GM19452 (cell line): Measurements from ENCODE around the gene LRRN2.

ENCODE experiments used
- ATAC-seq: cut with Tn5 transposase; IDR thresholded peaks from one replicate; pipeline ENCODE4 v1.9.1; 2021; ENCODE audit not compliant: unreplicated experiment

The LRRN2 gene

DNA sequence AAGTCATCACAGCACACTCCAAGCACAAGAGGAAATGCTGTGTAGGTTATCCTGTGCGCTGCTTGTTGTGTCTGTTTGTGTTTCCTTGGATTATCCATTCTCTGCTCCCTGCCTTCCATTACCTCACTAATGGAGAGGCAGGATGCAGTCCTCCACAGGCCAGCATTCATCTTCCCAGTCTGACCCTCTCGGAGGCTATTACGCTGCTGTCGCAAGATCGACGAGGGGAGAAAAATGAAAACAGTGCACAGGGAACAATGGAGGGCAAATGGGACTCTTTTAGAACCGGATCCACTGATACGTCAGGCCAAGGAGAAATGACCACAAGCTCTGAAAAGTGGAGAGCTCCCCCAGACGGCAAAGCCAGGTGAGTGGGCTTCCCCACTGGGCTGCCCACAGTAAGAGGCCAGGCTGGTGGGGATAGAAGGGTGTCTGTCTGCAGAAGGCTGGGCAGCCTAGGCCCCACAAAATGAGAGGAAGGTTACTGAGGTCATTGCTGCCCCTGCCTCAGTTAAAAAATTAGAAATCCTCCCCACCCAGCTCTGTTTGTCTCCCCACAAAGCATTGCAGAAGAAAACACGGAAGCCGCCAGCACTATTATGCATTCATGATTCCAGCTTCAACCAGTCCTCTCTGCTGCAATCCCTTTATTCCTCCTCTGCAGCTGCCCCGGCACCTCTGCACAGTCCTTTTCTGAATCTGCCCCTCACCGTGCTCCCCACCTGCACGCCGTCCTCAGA, 21.7 kb downstream of the LRRN2 start:
- no peak for ATAC-seq

DNA sequence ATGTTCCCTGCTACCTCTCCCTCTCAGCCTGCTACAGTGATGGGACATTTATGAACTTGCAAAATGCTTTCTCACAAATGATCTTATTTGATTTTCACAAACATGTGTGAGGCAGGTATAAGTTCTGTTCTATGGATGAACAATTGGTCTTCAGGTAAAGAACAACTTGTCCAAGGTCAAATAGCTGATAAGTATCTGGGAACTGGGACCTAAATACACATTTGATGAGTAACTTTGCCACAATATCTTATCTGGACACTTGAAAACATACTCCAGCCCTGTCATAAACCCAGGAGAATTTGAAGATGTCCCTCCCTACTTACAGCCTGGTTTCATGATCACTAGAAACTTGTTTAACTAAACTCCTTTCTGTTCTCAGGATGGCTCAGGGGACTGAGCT, 23.0 kb downstream of the LRRN2 start:
- no peak for ATAC-seq

DNA sequence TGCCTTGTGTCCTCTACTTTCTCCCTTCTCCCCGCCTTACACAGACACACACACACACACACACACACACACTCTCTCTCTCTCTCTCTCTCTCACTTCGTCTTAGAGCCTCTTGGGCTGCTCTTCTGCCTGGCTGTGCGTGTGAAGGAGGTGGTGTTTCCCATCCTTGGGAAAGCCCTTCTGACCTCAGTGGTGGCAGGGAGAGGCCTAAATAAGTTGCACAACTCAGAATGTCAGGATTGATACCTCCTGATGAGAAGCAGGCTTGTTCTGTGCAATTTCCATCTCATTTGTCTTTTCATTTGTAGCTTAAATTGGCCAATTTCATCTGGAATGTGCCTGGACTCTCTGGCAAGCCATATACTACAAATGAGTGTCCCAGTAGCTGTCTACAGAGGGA, 25.0 kb downstream of the LRRN2 start:
- no peak for ATAC-seq

DNA sequence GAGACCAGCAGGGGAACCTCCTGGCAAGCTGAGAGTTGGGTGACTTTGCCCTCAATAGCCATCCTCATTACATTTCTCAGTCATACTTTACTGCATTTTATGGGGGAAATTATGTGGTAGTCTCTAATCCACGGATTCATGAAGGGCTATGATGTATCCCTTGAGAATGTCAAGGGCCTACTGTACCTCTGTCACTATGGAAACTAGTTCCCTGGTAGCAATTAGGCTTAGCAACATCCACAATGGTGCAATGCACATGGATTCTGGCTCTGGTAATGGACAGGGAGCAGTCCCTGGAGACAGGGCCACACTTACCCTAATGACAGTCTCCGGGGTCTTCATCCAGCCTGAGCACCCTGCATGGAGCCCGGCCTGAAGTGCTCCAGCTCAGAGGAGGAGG, 26.5 kb downstream of the LRRN2 start:
- ATAC-seq, result no peak

DNA sequence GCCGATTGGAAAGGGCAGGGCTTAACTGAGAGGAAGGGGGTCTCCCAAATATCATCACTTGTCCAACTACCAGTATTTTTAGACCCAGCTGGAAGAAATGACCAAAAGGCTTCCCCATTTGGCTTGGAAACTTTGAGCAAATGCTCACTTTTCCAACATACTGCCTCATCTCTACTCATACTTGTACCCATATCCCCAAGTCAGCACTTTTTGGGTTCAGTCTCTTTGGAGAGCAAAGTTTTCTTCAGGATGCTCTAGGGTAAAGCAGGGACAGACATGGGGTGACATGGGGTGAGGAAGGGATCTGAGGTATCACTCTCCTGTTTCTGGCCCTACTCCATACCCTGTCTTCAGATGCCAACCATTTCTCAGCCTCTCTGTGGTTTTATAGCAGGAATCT, 27.2 kb downstream of the LRRN2 start:
- no peak for ATAC-seq

DNA sequence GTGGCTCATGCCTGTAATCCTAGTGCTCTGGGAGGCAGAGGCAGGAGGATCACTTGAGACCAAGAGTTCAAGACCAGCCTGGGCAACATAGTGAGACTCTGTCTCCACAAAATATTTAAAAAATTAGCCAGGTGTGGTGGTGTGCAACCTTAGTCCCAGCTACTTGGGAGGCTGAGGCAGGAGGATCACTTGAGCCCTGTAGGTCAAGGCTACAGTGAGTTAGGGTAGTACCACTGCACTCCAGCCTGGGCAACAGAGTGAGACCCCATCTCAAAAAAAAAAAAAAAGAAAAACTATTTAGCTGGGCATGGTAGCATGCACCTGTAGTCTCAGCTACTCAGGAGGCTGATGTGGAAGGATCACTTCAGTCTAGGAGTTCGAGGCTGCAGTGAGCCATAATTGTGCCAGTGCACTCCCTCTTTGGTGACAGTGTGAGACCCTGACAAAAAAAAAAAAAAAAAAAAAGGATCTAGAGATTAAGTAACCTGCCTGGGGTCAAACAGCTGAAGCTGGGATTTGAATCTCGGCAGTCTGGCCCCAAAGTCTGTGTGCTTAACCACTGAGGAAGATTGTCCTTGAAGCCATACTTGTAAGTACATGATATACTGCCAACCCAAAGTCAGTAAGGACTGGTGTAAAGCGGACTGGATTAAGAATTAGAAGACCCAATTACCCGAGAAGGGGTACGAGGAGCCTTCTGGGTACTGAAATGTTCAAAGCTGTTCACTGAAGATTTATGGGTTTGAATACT, 31.8 kb downstream of the LRRN2 start:
- ATAC-seq, result no peak

DNA sequence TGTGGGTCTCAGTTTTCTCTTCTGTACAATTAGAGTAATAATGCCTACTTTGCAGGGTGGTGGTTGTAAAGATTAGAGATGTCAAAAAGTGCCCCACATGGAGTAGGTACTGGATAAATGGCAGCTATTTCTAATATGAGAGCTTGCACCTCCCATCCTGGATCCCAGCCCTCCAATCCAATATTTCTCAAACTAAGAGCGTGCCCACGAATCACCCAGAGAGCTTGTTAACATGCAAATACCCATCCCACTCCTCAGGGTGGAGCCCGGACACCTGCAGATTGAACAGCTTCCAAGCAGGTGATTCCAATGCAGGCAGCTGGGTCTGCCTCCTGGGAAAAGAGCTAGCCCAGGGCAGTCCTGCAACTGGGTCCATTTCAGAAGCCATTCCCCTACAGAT, 33.0 kb downstream of the LRRN2 start:
- ATAC-seq, result no peak

DNA sequence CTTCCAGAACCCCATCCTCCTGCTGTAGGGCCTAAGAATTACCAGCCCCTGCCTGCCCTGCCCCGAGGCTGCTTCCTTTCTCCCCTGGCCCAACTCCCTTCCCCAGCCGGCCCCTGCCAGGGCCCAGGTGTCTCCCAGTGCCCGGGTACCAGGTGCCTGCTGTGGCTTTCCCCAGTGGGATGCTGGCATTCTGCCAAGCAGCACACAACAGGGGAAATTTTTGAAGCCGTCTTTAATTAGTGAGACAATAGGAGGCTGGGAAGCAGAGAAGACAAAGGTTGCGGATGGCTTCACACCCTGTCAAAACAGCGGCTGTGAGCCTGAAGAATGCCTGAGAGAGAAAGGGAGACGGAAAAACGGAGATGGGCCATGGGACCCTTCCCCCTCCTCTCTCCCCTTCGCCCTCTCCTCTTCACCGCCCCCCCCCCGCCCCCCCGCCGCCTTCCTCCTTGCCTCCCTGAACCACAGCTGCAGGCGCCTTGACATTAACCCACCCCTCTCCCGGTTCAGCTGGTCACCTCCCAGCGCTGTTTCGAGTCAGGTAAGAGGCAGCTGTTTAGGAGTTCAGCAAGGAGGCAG, 33.6 kb downstream of the LRRN2 start:
- ATAC-seq, result no peak

DNA sequence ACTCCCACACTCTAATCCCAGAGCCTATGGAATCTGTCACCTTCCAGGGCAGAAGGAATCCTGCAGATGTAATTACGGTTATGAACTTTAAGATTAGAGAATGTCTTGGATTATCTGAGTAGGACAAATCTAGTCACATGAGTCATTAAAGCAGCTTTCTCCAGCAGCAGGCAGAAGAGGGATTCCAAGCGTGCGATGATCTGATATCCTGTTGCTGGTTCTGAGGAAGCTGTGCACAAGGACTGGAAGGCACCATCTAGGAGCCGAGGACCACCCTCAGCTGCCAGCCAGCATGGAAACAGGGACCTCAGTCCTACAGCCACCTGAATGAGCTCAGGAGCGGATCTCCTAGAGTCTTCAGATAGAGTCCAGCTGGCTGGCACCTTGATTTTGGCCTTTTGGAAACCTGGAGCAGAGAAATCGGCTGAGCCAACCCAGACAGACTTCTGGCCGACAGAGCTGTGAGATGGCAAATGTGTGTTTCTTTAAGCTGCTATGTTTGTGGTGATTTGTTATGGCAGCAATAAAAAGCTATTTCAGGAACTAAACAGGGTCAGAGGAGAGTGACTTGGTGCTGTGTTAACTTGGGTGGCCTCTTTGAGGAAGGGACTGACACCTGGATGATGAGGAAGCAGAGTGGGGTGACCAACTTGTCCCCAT, 34.5 kb downstream of the LRRN2 start:
- no peak for ATAC-seq

DNA sequence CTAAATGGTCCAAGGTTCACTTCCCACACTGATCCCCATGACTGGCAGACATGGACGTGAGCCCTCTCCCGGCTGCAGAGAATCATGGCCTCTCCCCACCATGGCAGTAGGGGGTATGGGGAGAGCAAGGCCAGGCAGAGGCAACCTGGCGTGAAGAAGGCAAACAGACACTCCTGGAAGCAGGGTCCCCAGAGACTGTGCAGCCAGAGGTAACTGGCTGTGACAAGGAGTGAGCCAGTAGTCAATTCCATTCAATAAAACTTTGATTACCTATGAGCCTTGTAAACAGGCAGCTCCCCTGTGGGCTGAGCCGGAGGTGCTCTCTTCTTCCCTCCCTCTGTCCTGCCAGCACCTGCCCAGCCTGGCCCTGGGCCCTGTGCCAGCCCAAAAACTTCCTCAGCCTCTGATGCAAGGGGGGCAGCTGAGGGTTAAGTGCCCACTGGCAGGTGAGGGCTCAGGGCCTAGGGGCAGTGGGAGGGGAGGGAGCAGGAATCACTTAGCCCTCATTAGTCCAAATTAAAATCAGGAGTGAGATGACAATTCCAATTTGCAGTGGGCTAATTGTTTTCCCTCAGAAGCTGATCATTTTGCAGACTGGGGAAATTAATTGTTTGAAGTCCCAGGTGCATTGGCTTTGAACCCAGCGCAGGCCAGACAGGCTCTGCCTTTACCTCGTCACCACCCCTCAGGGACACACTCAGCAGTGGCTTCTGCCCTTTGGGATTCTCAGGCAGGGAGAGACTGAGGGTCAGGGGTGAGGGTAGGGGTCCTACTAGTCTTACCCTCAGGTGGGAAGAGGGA, 35.6 kb downstream of the LRRN2 start:
- no peak for ATAC-seq

DNA sequence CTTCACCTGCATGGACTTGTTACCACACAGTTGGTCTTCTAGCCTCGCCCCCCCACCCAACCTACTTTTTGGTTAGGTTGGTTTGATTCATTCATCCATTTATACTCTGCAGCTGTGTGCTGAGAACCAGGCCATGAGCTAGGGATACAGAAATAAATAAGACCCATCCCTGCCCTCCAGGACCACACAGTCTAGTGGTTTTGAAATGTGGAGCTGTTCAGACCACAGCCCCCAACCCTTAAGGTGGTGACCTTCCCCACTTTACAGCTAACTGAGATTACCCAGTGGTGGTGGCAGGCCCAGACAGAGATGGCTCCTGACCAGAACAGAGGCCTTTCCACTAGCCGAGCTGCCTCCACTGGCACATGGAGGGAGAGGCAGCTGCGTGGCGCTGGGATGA, 37.0 kb downstream of the LRRN2 start:
- ATAC-seq, result no peak

DNA sequence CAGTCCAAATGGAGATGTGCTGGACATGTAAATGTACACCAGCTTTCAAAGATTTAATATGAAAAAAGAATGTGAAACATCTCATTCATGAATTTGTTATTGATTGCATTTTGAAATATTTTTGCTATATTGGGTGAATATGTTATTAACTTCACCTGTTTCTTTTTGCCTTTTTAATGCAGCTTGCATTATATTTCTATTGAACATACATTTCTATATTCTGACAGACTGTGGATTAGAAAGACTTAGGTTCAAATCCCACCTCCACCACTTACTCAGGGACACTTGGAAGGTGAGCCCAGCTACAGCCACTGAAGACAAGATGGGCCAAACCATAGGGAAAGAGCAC, 37.8 kb downstream of the LRRN2 start:
- no peak for ATAC-seq

DNA sequence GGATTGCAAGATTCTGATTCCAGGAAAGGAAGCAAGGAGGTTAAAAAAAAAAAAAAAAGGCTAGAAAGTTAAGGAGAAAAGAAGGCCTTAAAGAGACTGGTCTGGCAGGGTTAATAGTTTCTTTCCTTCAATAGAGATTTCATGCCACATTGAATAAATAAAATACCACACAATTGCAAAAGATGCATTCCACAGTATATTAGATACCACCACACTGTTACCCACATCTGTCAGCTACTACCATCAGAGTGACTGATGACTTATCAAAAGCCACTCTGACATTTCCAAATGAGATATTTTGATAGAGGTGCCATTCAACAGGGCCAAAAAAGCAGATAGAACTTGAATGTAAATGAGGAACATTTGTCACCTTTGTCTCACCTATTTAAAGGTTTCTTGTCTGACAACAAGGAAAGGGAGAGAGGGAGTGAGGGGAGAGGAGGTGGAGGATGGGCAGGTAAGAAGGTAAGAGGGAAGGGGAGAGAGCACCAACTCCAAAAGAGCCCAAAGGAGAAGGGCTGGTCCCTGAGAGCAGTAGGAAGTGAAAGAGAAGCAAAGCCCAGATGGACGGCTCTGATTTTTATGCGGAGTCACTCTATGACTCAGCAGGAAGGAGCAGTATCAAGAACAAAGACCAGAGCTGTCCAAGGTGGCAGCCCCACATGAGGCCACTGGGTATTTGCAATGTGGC, 38.3 kb downstream of the LRRN2 start:
- no peak for ATAC-seq

DNA sequence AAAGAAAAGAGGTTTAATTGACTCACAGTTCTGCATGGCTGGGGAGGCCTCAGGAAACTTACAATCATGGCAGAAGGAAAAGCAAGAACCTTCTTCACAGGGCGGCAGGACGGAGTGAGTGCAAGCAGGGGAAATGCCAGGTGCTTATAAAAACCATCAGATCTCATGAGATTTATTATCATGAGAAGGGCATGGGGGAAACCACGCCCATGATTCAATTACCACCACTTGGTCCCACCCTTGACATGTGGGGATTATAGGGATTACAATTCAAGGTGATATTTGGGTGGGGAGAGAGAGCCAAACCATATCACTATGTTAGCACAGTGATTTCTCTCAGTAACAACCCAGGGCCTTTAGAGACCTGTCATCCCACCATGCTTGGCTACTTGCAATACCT, 39.9 kb downstream of the LRRN2 start:
- no peak for ATAC-seq

DNA sequence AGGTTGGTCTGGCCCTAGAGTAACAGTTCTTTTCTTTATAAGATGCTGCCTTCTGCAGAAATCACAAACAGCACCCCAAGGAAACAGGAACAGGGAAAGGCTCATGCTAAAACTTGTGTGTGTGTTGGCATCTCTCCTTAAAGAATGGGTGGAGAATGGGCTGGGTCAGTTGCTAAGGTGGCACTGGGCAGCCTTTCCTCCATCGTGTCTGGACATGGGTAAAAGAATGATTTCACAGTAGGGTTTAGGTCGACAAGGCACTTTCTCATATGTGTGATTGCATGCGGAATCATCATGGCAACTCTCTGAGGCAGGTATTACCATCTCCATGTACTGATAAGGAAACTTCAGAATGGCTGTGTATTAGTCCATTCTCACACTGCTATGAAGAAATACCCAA, 40.3 kb downstream of the LRRN2 start:
- ATAC-seq, result no peak

DNA sequence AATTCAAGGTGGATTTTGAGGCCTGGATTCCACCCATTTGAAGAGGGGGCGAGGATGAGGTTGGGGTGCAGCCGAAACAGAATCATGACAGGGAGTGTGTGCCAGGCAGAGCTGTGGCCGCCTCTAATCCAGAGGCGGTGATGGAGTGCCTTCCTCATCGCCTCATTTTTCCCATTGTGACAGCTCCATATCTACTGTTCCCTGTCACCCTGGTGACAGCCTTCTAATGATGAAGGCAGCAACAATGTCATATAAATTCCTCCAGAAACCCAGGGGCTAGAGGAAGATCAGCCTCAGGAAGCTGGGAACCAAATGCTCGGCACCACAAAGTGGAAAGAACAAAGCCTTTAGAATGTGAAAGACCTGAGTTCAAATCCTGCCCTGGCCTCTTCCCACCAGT, 42.0 kb downstream of the LRRN2 start:
- ATAC-seq, result no peak

DNA sequence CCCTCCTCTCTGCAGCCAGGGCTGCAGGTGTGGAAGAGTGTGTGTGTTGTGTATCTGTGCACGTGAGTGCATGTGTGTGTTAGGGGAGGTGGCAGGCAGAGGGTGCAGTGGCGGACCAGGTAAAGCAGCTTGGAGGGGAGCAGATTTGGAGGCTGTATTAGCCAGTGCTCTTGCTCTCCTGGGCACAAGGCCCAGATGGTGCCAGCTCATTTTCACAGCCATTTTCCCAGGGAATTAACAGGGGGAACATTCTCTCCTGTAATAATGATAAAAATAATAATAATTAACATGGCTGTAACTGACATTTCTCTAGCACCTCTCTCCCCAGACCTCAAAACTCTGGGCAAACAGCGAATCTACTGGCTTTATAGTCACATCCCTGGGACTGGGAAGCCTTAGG, 43.6 kb downstream of the LRRN2 start:
- ATAC-seq, result no peak

DNA sequence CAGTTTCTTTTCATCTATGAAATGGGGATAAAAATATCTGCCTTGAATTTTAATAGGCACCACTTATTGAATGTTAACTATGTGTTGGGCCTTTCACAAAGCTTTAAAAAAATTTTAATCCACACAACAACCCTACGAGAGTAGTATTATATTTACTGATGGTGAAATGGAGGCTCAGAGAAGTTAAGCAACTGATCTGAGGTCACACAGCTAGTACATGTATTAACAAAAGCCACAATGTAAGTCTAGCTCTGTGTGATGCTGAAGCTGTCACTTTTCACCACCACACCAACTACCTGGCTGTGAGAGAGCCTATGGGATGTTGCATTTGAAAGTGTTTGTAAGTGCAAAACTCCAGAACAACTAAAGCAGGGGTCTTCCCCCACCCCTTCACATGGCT, 44.1 kb downstream of the LRRN2 start:
- ATAC-seq, result no peak

DNA sequence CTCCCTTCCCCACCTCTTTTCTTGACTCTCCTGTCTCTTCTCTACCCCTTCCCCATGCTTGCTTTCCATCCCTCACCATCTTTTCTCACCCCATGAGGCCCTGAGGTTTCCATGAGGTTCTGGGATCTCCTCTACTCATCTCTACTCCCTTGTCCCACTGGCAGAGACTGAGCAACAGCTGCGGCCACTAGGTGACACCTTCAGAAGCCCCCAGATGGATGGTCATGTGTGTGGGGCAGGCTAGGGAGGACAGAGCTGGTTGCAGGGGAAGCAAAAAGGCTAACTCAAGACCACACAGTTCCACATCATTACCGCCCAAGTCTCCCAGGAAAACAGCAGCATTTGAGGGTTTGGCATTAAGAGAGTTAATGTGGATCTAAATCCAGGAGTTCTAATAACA, 45.0 kb downstream of the LRRN2 start:
- no peak for ATAC-seq

DNA sequence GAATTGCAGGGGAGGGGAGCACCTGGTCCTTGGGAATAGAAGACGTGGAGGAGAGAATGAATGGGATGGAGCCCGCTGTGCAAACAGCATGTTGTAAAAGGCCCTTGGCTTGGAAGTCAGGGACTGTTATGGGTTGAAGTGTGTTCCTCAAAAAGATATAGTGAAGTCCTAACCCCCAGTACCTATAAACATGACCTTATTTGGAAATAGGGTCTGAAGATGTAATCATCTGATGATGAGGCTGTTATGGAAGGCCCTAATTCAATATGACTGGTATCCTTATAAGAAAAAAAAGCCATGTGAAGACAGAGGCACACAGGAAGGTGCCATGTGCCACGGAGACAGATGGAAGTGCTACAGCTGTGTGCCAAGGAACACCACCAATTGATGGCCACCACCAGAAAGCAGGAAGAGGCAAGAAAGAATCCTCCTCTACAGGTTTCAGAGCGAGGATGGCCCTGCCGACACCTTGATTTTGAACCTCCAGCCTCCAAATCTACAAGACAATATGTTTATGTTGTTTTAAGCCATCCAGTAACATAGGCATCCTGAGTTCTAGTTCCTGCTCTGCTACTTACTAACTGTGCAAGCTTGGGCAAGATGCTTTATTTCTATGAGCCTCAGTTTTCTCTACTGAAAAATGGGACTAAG, 51.2 kb downstream of the LRRN2 start:
- no peak for ATAC-seq
